ENCODE measurements around the gene ABL1.

GRCh38 chr9:130882696-130883225 lies 47.7 kb downstream of the ABL1 start:
- TF ChIP-seq CTCF (IDR thresholded peaks at IDR 0.05 in 8 of 11, conservative IDR thresholded peaks at IDR 0.05 in 3 of 11): no peak
- TF ChIP-seq POLR2A (IDR thresholded peaks at IDR 0.05): no peak
- peak in 1 of 3 donors; percentile 38 for TF ChIP-seq POLR2AphosphoS5 (IDR thresholded peaks at IDR 0.05)
